HL-60 (cell line): ENCODE measurements around the gene AHRR.

Source experiments
- GABPA ChIP-seq: IDR thresholded peaks from 2 replicates; pipeline ENCODE4 v1.6.1; 2012; ENCODE audit warnings: low read depth
- POLR2AphosphoS5 ChIP-seq: IDR thresholded peaks from 2 replicates; pipeline ENCODE4 v1.6.1; 2012; ENCODE audit warnings: low read depth
- SPI1 ChIP-seq: IDR thresholded peaks from 2 replicates; pipeline ENCODE4 v1.6.1; 2012; ENCODE audit warnings: low read depth, mild to moderate bottlenecking, borderline replicate concordance
- TF ChIP-seq, protein P1 (sequence below): IDR thresholded peaks from one replicate; pipeline ENCODE4 v1.5.1; 2011; ENCODE audit warnings: low read length, control low read depth, inconsistent platforms; ENCODE audit not compliant: insufficient read depth
- TF ChIP-seq, protein P2 (sequence below): IDR thresholded peaks from 2 replicates; pipeline ENCODE4 v1.6.1; 2012; ENCODE audit warnings: low read depth; ENCODE audit not compliant: insufficient replicate concordance

DNA sequence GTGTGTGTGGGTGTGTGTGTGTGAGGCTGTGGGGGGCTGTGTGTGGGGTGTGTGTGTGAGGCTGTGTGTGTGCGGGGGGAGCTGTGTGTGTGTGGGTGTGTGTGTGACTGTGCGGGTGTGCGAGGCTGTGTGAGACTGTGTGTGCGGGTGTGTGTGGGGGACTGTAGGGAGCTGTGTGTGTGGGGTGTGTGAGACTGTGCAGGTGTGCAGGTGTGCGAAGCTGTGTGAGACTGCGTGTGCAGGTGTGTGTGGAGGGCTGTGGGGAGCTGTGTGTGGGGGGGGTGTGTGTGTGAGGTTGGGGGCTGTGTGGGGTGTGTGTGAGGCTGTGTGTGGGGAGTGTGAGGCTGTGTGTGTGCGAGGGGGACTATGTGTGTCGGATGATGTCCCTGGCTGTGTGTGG lies 23.2 kb downstream of the AHRR start:
- TF ChIP-seq, protein P1, sequence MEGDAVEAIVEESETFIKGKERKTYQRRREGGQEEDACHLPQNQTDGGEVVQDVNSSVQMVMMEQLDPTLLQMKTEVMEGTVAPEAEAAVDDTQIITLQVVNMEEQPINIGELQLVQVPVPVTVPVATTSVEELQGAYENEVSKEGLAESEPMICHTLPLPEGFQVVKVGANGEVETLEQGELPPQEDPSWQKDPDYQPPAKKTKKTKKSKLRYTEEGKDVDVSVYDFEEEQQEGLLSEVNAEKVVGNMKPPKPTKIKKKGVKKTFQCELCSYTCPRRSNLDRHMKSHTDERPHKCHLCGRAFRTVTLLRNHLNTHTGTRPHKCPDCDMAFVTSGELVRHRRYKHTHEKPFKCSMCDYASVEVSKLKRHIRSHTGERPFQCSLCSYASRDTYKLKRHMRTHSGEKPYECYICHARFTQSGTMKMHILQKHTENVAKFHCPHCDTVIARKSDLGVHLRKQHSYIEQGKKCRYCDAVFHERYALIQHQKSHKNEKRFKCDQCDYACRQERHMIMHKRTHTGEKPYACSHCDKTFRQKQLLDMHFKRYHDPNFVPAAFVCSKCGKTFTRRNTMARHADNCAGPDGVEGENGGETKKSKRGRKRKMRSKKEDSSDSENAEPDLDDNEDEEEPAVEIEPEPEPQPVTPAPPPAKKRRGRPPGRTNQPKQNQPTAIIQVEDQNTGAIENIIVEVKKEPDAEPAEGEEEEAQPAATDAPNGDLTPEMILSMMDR: no peak
- TF ChIP-seq POLR2AphosphoS5 (no peak), GABPA (no peak), SPI1 (no peak)
- TF ChIP-seq, protein P2, sequence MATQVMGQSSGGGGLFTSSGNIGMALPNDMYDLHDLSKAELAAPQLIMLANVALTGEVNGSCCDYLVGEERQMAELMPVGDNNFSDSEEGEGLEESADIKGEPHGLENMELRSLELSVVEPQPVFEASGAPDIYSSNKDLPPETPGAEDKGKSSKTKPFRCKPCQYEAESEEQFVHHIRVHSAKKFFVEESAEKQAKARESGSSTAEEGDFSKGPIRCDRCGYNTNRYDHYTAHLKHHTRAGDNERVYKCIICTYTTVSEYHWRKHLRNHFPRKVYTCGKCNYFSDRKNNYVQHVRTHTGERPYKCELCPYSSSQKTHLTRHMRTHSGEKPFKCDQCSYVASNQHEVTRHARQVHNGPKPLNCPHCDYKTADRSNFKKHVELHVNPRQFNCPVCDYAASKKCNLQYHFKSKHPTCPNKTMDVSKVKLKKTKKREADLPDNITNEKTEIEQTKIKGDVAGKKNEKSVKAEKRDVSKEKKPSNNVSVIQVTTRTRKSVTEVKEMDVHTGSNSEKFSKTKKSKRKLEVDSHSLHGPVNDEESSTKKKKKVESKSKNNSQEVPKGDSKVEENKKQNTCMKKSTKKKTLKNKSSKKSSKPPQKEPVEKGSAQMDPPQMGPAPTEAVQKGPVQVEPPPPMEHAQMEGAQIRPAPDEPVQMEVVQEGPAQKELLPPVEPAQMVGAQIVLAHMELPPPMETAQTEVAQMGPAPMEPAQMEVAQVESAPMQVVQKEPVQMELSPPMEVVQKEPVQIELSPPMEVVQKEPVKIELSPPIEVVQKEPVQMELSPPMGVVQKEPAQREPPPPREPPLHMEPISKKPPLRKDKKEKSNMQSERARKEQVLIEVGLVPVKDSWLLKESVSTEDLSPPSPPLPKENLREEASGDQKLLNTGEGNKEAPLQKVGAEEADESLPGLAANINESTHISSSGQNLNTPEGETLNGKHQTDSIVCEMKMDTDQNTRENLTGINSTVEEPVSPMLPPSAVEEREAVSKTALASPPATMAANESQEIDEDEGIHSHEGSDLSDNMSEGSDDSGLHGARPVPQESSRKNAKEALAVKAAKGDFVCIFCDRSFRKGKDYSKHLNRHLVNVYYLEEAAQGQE: no peak
